ENCODE results near the gene BCAR1. TPM values are rescaled to one million over a fixed set of nuclear protein-coding genes. Genes with fewer than 3 reads are reported as not detected.

The BCAR1 gene
- polyA plus RNA-seq, 2 of the 4 experiments (the other 2 are of a cell fraction), result 10.2 to 35.8 TPM

DNA sequence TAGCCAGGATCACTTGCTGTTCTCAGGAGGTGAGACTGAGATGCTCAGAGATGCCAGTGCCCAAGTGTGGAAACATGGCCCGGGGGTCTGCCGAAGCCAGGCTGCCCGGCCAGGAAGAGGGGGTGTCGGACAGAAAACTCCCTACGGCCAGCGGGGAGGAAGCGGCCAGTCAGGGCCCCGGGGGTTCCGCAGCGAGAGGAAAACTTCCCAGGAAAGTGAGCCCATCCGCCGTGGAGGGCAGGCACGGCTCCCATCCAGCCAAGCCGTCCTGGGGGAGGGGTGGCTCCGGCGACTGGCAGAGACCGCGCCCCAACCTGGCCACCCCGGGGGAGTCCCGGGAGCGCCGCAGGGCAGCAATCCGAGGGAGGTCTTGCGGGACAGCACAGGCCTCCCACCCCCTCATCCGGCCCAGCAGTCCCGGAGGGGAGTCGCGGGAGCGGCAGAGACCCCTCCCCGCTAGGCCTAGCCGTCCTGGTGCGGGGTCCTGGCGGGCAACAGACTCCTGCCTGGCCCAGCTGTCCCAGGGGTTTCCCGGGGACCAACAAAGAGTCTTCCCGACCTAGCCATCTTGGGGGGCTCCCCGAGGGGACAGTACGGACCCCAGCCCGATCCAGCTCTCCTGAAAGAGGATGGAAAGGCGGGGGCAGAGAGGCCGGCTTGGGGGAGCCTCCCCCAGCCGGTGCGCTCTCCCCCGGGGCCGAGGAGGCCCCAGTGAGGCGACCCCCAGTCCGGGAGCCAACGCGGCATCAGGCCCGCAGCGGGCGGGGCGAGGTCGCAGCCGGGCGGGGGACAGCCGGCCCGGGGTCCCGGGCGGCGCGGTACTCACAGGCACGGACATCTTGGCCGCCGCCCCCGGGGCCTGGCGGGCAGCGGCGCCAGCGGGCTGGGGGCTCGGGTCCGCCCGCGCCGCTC is 13.8 kb upstream of the BCAR1 start:
- 8% methylated on average over 19 of the region's 74 CpGs for WGBS (ENCODE audit: missing lambda C conversion rate)
- POLR2A ChIA-PET, result interaction anchor here (1.3 kb wide), 2 partner anchors 14 to 120 kb away, joined by 3 to 5 read pairs; no protein-coding TSS in a partner anchor
- TF ChIP-seq RFX5 (IDR thresholded peaks at IDR 0.05) (no peak), NPAS2 (CRISPR knock-in tag; IDR thresholded peaks at IDR 0.05; ENCODE audit: borderline replicate concordance) (no peak), HDAC2 (IDR thresholded peaks at IDR 0.05) (no peak), HOXB13 (CRISPR knock-in tag; IDR thresholded peaks at IDR 0.05; ENCODE audit: low read depth) (no peak), EHF (CRISPR knock-in tag; IDR thresholded peaks at IDR 0.05) (no peak), SREBF2 (IDR thresholded peaks at IDR 0.05) (no peak), SMC3 (IDR thresholded peaks at IDR 0.05) (no peak), FOSB (CRISPR knock-in tag; IDR thresholded peaks at IDR 0.05) (no peak), POLR2AphosphoS2 (conservative IDR thresholded peaks at IDR 0.05; ENCODE audit: low read length) (no peak), EP300 (IDR thresholded peaks at IDR 0.05) (no peak), ZFP36 (IDR thresholded peaks at IDR 0.05; ENCODE audit: borderline replicate concordance, partially characterized antibody) (no peak)
- TF ChIP-seq, protein P1, sequence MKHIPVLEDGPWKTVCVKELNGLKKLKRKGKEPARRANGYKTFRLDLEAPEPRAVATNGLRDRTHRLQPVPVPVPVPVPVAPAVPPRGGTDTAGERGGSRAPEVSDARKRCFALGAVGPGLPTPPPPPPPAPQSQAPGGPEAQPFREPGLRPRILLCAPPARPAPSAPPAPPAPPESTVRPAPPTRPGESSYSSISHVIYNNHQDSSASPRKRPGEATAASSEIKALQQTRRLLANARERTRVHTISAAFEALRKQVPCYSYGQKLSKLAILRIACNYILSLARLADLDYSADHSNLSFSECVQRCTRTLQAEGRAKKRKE (CRISPR knock-in tag; IDR thresholded peaks at IDR 0.05; ENCODE audit: low read depth), result no peak
- TF ChIP-seq, protein P2, sequence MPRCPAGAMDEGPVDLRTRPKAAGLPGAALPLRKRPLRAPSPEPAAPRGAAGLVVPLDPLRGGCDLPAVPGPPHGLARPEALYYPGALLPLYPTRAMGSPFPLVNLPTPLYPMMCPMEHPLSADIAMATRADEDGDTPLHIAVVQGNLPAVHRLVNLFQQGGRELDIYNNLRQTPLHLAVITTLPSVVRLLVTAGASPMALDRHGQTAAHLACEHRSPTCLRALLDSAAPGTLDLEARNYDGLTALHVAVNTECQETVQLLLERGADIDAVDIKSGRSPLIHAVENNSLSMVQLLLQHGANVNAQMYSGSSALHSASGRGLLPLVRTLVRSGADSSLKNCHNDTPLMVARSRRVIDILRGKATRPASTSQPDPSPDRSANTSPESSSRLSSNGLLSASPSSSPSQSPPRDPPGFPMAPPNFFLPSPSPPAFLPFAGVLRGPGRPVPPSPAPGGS (IDR thresholded peaks at IDR 0.05), result no peak
- TF ChIP-seq, protein P3, sequence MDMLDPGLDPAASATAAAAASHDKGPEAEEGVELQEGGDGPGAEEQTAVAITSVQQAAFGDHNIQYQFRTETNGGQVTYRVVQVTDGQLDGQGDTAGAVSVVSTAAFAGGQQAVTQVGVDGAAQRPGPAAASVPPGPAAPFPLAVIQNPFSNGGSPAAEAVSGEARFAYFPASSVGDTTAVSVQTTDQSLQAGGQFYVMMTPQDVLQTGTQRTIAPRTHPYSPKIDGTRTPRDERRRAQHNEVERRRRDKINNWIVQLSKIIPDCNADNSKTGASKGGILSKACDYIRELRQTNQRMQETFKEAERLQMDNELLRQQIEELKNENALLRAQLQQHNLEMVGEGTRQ (IDR thresholded peaks at IDR 0.05), result no peak
- TF ChIP-seq, protein P4, sequence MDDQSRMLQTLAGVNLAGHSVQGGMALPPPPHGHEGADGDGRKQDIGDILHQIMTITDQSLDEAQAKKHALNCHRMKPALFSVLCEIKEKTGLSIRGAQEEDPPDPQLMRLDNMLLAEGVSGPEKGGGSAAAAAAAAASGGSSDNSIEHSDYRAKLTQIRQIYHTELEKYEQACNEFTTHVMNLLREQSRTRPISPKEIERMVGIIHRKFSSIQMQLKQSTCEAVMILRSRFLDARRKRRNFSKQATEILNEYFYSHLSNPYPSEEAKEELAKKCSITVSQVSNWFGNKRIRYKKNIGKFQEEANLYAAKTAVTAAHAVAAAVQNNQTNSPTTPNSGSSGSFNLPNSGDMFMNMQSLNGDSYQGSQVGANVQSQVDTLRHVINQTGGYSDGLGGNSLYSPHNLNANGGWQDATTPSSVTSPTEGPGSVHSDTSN (IDR thresholded peaks at IDR 0.05), result no peak
- TF ChIP-seq, protein P5, sequence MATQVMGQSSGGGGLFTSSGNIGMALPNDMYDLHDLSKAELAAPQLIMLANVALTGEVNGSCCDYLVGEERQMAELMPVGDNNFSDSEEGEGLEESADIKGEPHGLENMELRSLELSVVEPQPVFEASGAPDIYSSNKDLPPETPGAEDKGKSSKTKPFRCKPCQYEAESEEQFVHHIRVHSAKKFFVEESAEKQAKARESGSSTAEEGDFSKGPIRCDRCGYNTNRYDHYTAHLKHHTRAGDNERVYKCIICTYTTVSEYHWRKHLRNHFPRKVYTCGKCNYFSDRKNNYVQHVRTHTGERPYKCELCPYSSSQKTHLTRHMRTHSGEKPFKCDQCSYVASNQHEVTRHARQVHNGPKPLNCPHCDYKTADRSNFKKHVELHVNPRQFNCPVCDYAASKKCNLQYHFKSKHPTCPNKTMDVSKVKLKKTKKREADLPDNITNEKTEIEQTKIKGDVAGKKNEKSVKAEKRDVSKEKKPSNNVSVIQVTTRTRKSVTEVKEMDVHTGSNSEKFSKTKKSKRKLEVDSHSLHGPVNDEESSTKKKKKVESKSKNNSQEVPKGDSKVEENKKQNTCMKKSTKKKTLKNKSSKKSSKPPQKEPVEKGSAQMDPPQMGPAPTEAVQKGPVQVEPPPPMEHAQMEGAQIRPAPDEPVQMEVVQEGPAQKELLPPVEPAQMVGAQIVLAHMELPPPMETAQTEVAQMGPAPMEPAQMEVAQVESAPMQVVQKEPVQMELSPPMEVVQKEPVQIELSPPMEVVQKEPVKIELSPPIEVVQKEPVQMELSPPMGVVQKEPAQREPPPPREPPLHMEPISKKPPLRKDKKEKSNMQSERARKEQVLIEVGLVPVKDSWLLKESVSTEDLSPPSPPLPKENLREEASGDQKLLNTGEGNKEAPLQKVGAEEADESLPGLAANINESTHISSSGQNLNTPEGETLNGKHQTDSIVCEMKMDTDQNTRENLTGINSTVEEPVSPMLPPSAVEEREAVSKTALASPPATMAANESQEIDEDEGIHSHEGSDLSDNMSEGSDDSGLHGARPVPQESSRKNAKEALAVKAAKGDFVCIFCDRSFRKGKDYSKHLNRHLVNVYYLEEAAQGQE (IDR thresholded peaks at IDR 0.05), result no peak
- DNase-seq (ENCODE audit: low read depth in 1 of 2, low spot score in 1 of 2), result no peak
- Histone ChIP-seq H3K27ac (peak overlapping the region; percentile 97), H3K4me3 (peak overlapping the region; percentile 97), H3K9me3 (no peaks in the 10 kb centered on the region), H3K4me2 (peak overlapping the region; percentile 87), H3K4me1 (peaks cover 56% of the 10 kb centered on the region)
- FAIRE-seq, result no peak
- CTCF ChIA-PET, result interaction anchor here (4.3 kb wide), 1 partner anchor 32 kb away, joined by 31 read pairs; no protein-coding TSS in a partner anchor
- peak; percentile 4 to 17; a peak in 4 of 6 replicates for ATAC-seq

DNA sequence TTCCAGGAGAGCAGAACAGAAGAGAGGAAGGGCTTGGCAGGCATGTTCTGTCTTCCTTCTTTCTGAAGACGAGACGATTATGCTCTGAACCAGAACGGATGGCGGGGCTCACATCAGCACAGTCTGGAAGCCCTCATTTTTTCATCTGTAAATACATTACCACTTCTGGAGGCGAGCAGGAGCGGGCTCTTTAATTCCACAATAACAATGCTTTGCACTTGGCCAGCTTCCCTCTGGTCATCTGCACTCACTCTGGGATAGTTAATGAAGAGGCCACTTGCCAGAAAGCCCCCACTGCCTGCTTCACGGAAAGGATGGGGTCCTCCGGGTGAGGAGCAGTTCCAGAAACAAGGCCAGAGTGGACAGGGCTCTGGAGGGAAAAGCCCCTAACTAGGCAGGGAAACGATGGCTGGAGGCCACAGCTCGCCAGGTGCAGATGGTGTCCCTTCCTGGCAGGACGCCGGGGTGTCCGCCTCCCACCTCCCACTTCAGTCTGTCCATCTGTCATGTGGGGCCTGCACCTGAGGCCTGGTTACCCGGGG is 13.1 kb upstream of the BCAR1 start:
- ATAC-seq (no peak), FAIRE-seq (no peak), DNase-seq (ENCODE audit: low read depth in 1 of 2, low spot score in 1 of 2) (no peak)
- ChIA-PET POLR2A (no interaction called here), CTCF (interaction anchor here (0.8 to 1.1 kb wide), 2 partner anchors 30 to 114 kb away, joined by 3 read pairs; no protein-coding TSS in a partner anchor)
- Histone ChIP-seq H3K9me3 (no peaks in the 10 kb centered on the region), H3K27ac (peak overlapping the region; percentile 97), H3K4me3 (peak overlapping the region; percentile 97), H3K4me1 (peaks cover 56% of the 10 kb centered on the region), H3K4me2 (peak overlapping the region; percentile 87)
- 79% methylated on average over 13 of the region's 14 CpGs for WGBS (ENCODE audit: missing lambda C conversion rate)
- TF ChIP-seq NR3C1 (IDR thresholded peaks at IDR 0.05) (no peak), HOXB5 (CRISPR knock-in tag; IDR thresholded peaks at IDR 0.05) (no peak), ZC3H11A (IDR thresholded peaks at IDR 0.05) (no peak), CHD2 (IDR thresholded peaks at IDR 0.05; ENCODE audit: low read length, partially characterized antibody) (no peak), HDAC2 (IDR thresholded peaks at IDR 0.05) (no peak), BHLHE40 (IDR thresholded peaks at IDR 0.05; ENCODE audit: low read depth, low read length) (no peak), FOXS1 (CRISPR knock-in tag; IDR thresholded peaks at IDR 0.05) (no peak), ESRRA (IDR thresholded peaks at IDR 0.05; ENCODE audit: borderline replicate concordance, low read length) (no peak), MYC (IDR thresholded peaks at IDR 0.05; ENCODE audit: borderline replicate concordance, low read length) (no peak), TFCP2L1 (CRISPR knock-in tag; IDR thresholded peaks at IDR 0.05) (no peak), ZFP36 (IDR thresholded peaks at IDR 0.05; ENCODE audit: borderline replicate concordance, partially characterized antibody) (no peak)
- TF ChIP-seq, protein P6, sequence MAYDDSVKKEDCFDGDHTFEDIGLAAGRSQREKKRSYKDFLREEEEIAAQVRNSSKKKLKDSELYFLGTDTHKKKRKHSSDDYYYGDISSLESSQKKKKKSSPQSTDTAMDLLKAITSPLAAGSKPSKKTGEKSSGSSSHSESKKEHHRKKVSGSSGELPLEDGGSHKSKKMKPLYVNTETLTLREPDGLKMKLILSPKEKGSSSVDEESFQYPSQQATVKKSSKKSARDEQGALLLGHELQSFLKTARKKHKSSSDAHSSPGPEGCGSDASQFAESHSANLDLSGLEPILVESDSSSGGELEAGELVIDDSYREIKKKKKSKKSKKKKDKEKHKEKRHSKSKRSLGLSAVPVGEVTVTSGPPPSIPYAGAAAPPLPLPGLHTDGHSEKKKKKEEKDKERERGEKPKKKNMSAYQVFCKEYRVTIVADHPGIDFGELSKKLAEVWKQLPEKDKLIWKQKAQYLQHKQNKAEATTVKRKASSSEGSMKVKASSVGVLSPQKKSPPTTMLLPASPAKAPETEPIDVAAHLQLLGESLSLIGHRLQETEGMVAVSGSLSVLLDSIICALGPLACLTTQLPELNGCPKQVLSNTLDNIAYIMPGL (CRISPR knock-in tag; IDR thresholded peaks at IDR 0.05; ENCODE audit: borderline replicate concordance), result no peak
